HCT116 (cell line): Measurements from ENCODE around the gene VMO1. TPM values are rescaled to one million over a fixed set of nuclear protein-coding genes. Genes with fewer than 3 reads are reported as not detected.

Experiments used
- ATAC-seq: fragments of 200-7000 bp; cut with Tn5 transposase; 2 replicates; pipeline ENCODE4 v1.9.1; 2020; ENCODE audit warnings: mild to moderate bottlenecking, moderate library complexity
- BruUV-seq: library from RNA; stranded (reverse); fragments of 400-500 nt; replicated peaks from 2 replicates; lab custom pipeline; 2021; lab: Mats Ljungman, UMichigan
- CTCF ChIA-PET: fragments of 300-600 bp; sonication (Branson Sonifier 250); formaldehyde crosslinking; loops from one replicate; lab custom pipeline; 2021; ENCODE audit warnings: antibody characterized with exemption; lab: Charles Lee
- POLR2A ChIA-PET: fragments of 300-600, 350-600 bp; sonication (Branson Sonifier 250); formaldehyde crosslinking; loops from one replicate; lab custom pipeline; 2021; ENCODE audit warnings: antibody characterized with exemption; lab: Charles Lee
- RAD21 ChIA-PET, 2 experiments: fragments of 300-600 bp; sonication (Branson Sonifier 250); formaldehyde crosslinking; loops; one replicate each; lab custom pipeline; 2023; ENCODE audit warnings: low total read pairs in 2 of 2; ENCODE audit not compliant: uncharacterized antibody in 2 of 2, unreplicated experiment in 2 of 2, low non-redundant PET in 1 of 2; lab: Charles Lee
- DNase-seq: peaks from one replicate; pipeline ENCODE4 v3.0.0-alpha.2; 2010; ENCODE audit warnings: low read depth, low spot score
- H2AFZ ChIP-seq: fragments of 200-600 bp; shearing (Covaris generic), sonication (generic); 2 replicates; pipeline ENCODE4 v1.6.1; 2017; ENCODE audit warnings: low read depth, mixed run types, mixed read lengths, antibody characterized with exemption, low read length; ENCODE audit not compliant: poor library complexity, severe bottlenecking
- H3K27ac ChIP-seq: 2 replicates; pipeline ENCODE4 v1.5.1; 2012; ENCODE audit warnings: low read depth, low read length
- H3K27me3 ChIP-seq: fragments of 200-600 bp; sonication (generic); 2 replicates; pipeline ENCODE4 v1.6.1; 2016; ENCODE audit warnings: mixed run types, low read length, mixed read lengths; ENCODE audit not compliant: insufficient read depth
- H3K36me3 ChIP-seq, 2 experiments: fragments of 200-500 bp in 1 of 2; fragments of 200-600 bp in 1 of 2; sonication (Bioruptor generic) in 1 of 2; sonication (generic) in 1 of 2; 2 replicates each; pipeline versions ENCODE4 v1.5.1 to v1.6.1; 2014 to 2016; ENCODE audit warnings: low read length in 2 of 2, inconsistent platforms in 1 of 2, mixed read lengths in 1 of 2, mixed run types in 1 of 2; ENCODE audit not compliant: insufficient read depth in 2 of 2, control insufficient read depth in 1 of 2
- H3K4me1 ChIP-seq, 2 experiments: fragments of 200-600 bp in 1 of 2; sonication (generic) in 1 of 2; 2 replicates each; pipeline versions ENCODE4 v1.5.1 to v1.6.1; 2012 to 2017; ENCODE audit warnings: low read length in 2 of 2, inconsistent platforms in 1 of 2, mild to moderate bottlenecking in 1 of 2, mixed read lengths in 1 of 2, mixed run types in 1 of 2, moderate library complexity in 1 of 2; ENCODE audit not compliant: insufficient read depth in 2 of 2, control insufficient read depth in 1 of 2
- H3K4me2 ChIP-seq: fragments of 200-600 bp; sonication (generic); 2 replicates; pipeline ENCODE4 v1.6.1; 2017; ENCODE audit warnings: mixed run types, low read length, mixed read lengths
- H3K4me3 ChIP-seq, 2 experiments: fragments of 200-600 bp in 1 of 2; sonication (generic) in 1 of 2; replicated peaks in 1 of 2; 2 replicates each; pipeline ENCODE4 v1.5.1; 2011 to 2016; ENCODE audit warnings: low read length in 2 of 2, control low read depth in 1 of 2, low read depth in 1 of 2, mild to moderate bottlenecking in 1 of 2, mixed read lengths in 1 of 2, mixed run types in 1 of 2
- H3K79me2 ChIP-seq: fragments of 200-600 bp; sonication (generic); 2 replicates; pipeline ENCODE4 v1.6.1; 2017; ENCODE audit warnings: mild to moderate bottlenecking, mixed run types, low read length, moderate library complexity, mixed read lengths; ENCODE audit not compliant: insufficient read depth
- H3K9ac ChIP-seq: fragments of 200-600 bp; sonication (generic); 2 replicates; pipeline ENCODE4 v1.6.1; 2016; ENCODE audit warnings: low read length, mixed read lengths
- H3K9me2 ChIP-seq: fragments of 200-600 bp; sonication (generic), shearing (Covaris generic); 2 replicates; pipeline ENCODE4 v1.6.1; 2017; ENCODE audit warnings: mixed run types, mild to moderate bottlenecking, moderate library complexity; ENCODE audit not compliant: insufficient read depth
- H3K9me3 ChIP-seq, 2 experiments: fragments of 200-500 bp in 1 of 2; fragments of 200-600 bp in 1 of 2; sonication (Bioruptor generic) in 1 of 2; sonication (generic) in 1 of 2; 2 replicates each; pipeline ENCODE4 v1.6.1; 2014 to 2017; ENCODE audit warnings: low read length in 2 of 2, mixed read lengths in 2 of 2, inconsistent platforms in 1 of 2, low read depth in 1 of 2, mild to moderate bottlenecking in 1 of 2, mixed run types in 1 of 2, moderate library complexity in 1 of 2; ENCODE audit not compliant: control insufficient read depth in 1 of 2, insufficient read depth in 1 of 2
- H4K20me1 ChIP-seq: fragments of 200-600 bp; sonication (generic), shearing (Covaris generic); 2 replicates; pipeline ENCODE4 v1.6.1; 2017; ENCODE audit warnings: mixed run types, mild to moderate bottlenecking, moderate library complexity; ENCODE audit not compliant: insufficient read depth
- ATF3 ChIP-seq: IDR thresholded peaks from 2 replicates; pipeline ENCODE4 v1.6.1; 2012
- CBX3 ChIP-seq: IDR thresholded peaks from 2 replicates; pipeline ENCODE4 v1.6.1; 2012; ENCODE audit warnings: low read depth
- CEBPB ChIP-seq: IDR thresholded peaks from 2 replicates; pipeline ENCODE4 v1.6.1; 2012; ENCODE audit warnings: low read depth
- EGR1 ChIP-seq: IDR thresholded peaks from 2 replicates; pipeline ENCODE4 v1.6.1; 2012; ENCODE audit warnings: low read depth
- ELF1 ChIP-seq: IDR thresholded peaks from 2 replicates; pipeline ENCODE4 v1.6.1; 2012; ENCODE audit warnings: low read depth, borderline replicate concordance
- EZH2 ChIP-seq: fragments of 200-600 bp; sonication (generic); IDR thresholded peaks from 2 replicates; pipeline ENCODE4 v1.6.1; 2017; ENCODE audit warnings: antibody characterized with exemption, mixed run types
- FOSL1 ChIP-seq: IDR thresholded peaks from 2 replicates; pipeline ENCODE4 v1.6.1; 2012; ENCODE audit warnings: low read depth
- JUND ChIP-seq: IDR thresholded peaks from 2 replicates; pipeline ENCODE4 v1.6.1; 2012
- MAX ChIP-seq: IDR thresholded peaks from 2 replicates; pipeline ENCODE4 v1.6.1; 2012
- POLR2A ChIP-seq: IDR thresholded peaks from 2 replicates; pipeline ENCODE4 v1.7.0; 2011; ENCODE audit warnings: borderline replicate concordance; ENCODE audit not compliant: insufficient read depth, insufficient read length; ENCODE audit errors: extremely low read depth
- RAD21 ChIP-seq: IDR thresholded peaks from 2 replicates; pipeline ENCODE4 v1.6.1; 2012; ENCODE audit warnings: low read depth, mild to moderate bottlenecking
- REST ChIP-seq: IDR thresholded peaks from 2 replicates; pipeline ENCODE4 v1.6.1; 2012; ENCODE audit warnings: low read depth
- SIN3A ChIP-seq: IDR thresholded peaks from 2 replicates; pipeline ENCODE4 v1.6.1; 2012; ENCODE audit warnings: low read depth
- TCF7L2 ChIP-seq: IDR thresholded peaks from 2 replicates; pipeline ENCODE4 v1.7.0; 2011; ENCODE audit warnings: borderline replicate concordance, inconsistent platforms; ENCODE audit not compliant: insufficient read depth, insufficient read length; ENCODE audit errors: extremely low read depth
- YY1 ChIP-seq: IDR thresholded peaks from 2 replicates; pipeline ENCODE4 v1.6.1; 2011; ENCODE audit warnings: low read length, low read depth, moderate library complexity, mild to moderate bottlenecking; ENCODE audit not compliant: insufficient replicate concordance; ENCODE audit errors: extremely low read depth
- ZBTB33 ChIP-seq: IDR thresholded peaks from 2 replicates; pipeline ENCODE4 v1.6.1; 2011; ENCODE audit warnings: mild to moderate bottlenecking, low read length, moderate library complexity; ENCODE audit not compliant: insufficient replicate concordance; ENCODE audit errors: extremely low read depth
- ZFX ChIP-seq: fragments of 450-650 bp; IDR thresholded peaks from 2 replicates; pipeline ENCODE4 v1.6.1; 2017
- ZNF274 ChIP-seq: fragments of 200-500 bp; sonication (Bioruptor generic); IDR thresholded peaks from 2 replicates; pipeline ENCODE4 v1.6.1; 2014; ENCODE audit warnings: mild to moderate bottlenecking, low read depth, low read length, inconsistent platforms
- intact Hi-C: fragments of 100-400 bp; cut with micrococcal nuclease; formaldehyde crosslinking; loops from 2 replicates; pipeline ENCODE4 v1.10.0; 2022
- total RNA-seq: library from RNA; stranded (reverse); gene quantifications from one replicate; pipeline ENCODE4 v1.2.1, GENCODE V29; 2021; ENCODE audit not compliant: unreplicated experiment
- TF ChIP-seq, protein P1 (sequence below), 3 experiments: fragments of 200-600 bp in 1 of 3; sonication (generic) in 1 of 3; IDR thresholded peaks in 2 of 3; conservative IDR thresholded peaks in 1 of 3; 2 replicates each; pipeline ENCODE4 v1.5.1; 2012 to 2017; ENCODE audit warnings: low read depth in 2 of 3, low read length in 2 of 3, antibody characterized with exemption in 1 of 3, borderline replicate concordance in 1 of 3, control low read depth in 1 of 3, mild to moderate bottlenecking in 1 of 3, mixed read lengths in 1 of 3, mixed run types in 1 of 3, moderate library complexity in 1 of 3; ENCODE audit not compliant: insufficient read depth in 1 of 3

VMO1 gene
- total RNA-seq, 1 experiment from 2014 or later = 0.76 TPM

DNA sequence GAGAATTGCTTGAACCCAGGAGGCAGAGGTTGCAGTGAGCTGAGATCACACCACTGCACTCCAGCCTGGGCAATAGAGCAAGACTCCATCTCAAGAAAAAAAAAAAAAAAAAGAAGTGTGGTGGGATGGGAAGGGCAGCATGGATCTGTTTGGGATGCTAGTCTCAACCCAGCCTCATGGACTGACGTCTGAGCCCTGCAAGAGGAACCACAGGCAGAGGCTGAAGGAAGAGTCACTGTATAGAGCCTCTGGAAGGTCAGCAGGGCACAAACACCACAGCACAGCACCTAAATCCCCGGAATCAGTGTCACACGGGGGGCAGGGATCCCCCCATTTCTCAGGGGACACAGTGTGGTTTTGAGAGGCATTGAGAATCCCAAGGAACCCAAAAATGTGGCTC lies 35.6 kb downstream of the VMO1 start:
- Histone ChIP-seq H3K27ac (no peak overlapping the region), H3K27me3 (0 out of 2 replicates have a peak, but pooled peaks cover 5% of the 10 kb centered on the region), H3K4me2 (no peak overlapping the region), H3K36me3 (no peaks in the 10 kb centered on the region)
- ATAC-seq = no peak
- TF ChIP-seq CEBPB (no peak), POLR2A (no peak), ELF1 (no peak), CBX3 (no peak), YY1 (no peak), REST (no peak), EGR1 (no peak), ZNF274 (no peak), EZH2 (no peak), MAX (no peak), ATF3 (no peak), RAD21 (no peak), ZFX (no peak), TCF7L2 (no peak), SIN3A (no peak), ZBTB33 (no peak), JUND (no peak), FOSL1 (no peak)
- TF ChIP-seq, protein P1, sequence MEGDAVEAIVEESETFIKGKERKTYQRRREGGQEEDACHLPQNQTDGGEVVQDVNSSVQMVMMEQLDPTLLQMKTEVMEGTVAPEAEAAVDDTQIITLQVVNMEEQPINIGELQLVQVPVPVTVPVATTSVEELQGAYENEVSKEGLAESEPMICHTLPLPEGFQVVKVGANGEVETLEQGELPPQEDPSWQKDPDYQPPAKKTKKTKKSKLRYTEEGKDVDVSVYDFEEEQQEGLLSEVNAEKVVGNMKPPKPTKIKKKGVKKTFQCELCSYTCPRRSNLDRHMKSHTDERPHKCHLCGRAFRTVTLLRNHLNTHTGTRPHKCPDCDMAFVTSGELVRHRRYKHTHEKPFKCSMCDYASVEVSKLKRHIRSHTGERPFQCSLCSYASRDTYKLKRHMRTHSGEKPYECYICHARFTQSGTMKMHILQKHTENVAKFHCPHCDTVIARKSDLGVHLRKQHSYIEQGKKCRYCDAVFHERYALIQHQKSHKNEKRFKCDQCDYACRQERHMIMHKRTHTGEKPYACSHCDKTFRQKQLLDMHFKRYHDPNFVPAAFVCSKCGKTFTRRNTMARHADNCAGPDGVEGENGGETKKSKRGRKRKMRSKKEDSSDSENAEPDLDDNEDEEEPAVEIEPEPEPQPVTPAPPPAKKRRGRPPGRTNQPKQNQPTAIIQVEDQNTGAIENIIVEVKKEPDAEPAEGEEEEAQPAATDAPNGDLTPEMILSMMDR (IDR thresholded peaks at IDR 0.05 in 2 of 3, conservative IDR thresholded peaks at IDR 0.05 in 1 of 3; ENCODE audit: borderline replicate concordance in 1 of 3, insufficient read depth in 1 of 3, low read depth in 2 of 3, low read length in 2 of 3) = no peak
- TF ChIP-seq, all 23 proteins: peak for 0
- ChIA-PET CTCF (no interaction called here), POLR2A (no interaction called here), RAD21 (no interaction called here)
- H4K20me1 ChIP-seq = no peaks in the 10 kb centered on the region
- H3K9ac ChIP-seq = no peak overlapping the region
- intact Hi-C loops = no loop called here
- H3K9me3 ChIP-seq = no peaks in the 10 kb centered on the region
- no peaks in the 10 kb centered on the region for H3K4me1 ChIP-seq
- H3K79me2 ChIP-seq = no peaks in the 10 kb centered on the region
- no TSS peak for BruUV-seq
- no peak overlapping the region for H3K4me3 ChIP-seq
- no peak overlapping the region for H2AFZ ChIP-seq
- H3K9me2 ChIP-seq = no peaks in the 10 kb centered on the region
- no peak for DNase-seq
